ENCODE results near the gene HGFAC.
"Not testable (repeated sequence)": the region's sequence is repeated elsewhere in the genome, so short reads cannot be mapped to it uniquely, and the experiment has no call there.

HGFAC gene

DNA sequence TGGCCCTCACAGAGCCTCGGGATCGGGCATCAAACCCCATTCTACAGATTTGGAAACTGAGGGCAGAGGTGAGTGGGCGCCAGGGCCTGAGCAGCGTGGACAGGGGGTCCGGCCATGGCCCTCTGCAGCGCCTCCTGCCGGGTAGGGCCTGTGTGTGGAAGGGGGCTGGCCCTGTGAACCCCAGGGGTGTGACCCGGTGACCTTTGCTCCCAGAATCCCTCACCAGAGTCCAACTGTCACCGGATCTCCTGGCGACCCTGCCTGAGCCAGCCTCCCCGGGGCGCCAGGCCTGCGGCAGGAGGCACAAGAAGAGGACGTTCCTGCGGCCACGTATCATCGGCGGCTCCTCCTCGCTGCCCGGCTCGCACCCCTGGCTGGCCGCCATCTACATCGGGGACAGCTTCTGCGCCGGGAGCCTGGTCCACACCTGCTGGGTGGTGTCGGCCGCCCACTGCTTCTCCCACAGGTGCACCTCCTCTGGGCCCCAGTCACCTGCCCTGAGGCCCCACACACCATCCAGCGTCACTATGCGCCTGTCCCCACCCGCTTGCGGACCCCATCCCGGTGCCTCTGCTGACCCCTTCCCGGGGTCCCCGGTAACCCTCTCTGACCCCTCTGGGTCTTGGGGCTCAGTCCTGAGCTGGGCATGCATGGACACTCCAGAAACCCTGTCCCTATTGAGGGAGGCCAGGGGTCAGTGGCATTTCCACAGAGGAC lies 4.2 kb downstream of the HGFAC start:
- H3K27ac ChIP-seq (ENCODE audit: low read depth, low read length): no peak overlapping the region
- no peaks in the 10 kb centered on the region for H3K36me3 ChIP-seq (ENCODE audit: insufficient read depth, low read length)
- no peak overlapping the region for H3K9ac ChIP-seq (ENCODE audit: low read length)
- no peaks in the 10 kb centered on the region for H3K27me3 ChIP-seq (ENCODE audit: control insufficient read depth in 1 of 2, insufficient read depth in 2 of 2, low read length in 2 of 2)
- H3K4me3 ChIP-seq (ENCODE audit: low read depth in 1 of 2, low read length in 2 of 2): no peak overlapping the region
- H3K4me1 ChIP-seq (ENCODE audit: insufficient read depth, low read length): no peaks in the 10 kb centered on the region
- H3K9me3 ChIP-seq (ENCODE audit: low read length): no peaks in the 10 kb centered on the region

- Histone ChIP-seq H3K36me3 (ENCODE audit: insufficient read depth, low read length) (no peaks in the 10 kb centered on the region), H3K4me3 (ENCODE audit: low read depth in 1 of 2, low read length in 2 of 2) (no peak overlapping the region), H3K27me3 (ENCODE audit: control insufficient read depth in 1 of 2, insufficient read depth in 2 of 2, low read length in 2 of 2) (no peaks in the 10 kb centered on the region), H3K9ac (ENCODE audit: low read length) (no peak overlapping the region), H3K4me1 (ENCODE audit: insufficient read depth, low read length) (no peaks in the 10 kb centered on the region), H3K9me3 (ENCODE audit: low read length) (no peaks in the 10 kb centered on the region), H3K27ac (ENCODE audit: low read depth, low read length) (no peak overlapping the region)
Observed at GRCh38 chr4:3446631-3447320, 5.0 kb downstream of the HGFAC start.

DNA sequence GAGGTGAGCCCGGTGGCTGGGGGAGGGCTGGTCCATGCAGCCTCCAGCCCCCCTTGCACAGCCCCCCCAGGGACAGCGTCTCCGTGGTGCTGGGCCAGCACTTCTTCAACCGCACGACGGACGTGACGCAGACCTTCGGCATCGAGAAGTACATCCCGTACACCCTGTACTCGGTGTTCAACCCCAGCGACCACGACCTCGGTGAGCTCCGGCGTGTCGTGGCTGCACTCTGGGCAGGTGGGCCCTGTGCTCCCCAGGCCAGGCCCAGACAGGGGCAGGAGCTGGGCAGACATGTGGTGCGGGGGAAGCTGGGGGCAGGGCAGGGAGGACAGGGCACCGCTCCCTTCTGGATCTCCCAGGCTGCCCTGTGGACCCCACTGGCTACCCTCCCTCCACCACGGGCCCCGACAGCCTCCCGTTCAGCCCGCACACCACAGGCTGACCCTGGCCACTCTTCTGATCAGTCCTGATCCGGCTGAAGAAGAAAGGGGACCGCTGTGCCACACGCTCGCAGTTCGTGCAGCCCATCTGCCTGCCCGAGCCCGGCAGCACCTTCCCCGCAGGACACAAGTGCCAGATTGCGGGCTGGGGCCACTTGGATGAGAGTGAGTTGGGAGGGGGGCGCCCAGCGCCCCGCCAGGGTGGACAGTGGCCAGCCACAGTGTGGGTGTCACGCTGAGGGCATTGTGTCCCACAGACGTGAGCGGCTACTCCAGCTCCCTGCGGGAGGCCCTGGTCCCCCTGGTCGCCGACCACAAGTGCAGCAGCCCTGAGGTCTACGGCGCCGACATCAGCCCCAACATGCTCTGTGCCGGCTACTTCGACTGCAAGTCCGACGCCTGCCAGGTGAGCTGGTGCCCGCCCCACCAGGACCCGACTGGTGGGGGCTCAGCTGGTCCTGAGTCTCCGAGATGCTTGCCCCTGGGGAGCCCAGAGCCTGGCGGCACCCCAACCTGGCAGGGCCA lies 5.9 kb downstream of the HGFAC start:
- Histone ChIP-seq H3K27ac (ENCODE audit: low read depth, low read length) (no peak overlapping the region), H3K4me1 (ENCODE audit: insufficient read depth, low read length) (no peaks in the 10 kb centered on the region), H3K27me3 (ENCODE audit: control insufficient read depth in 1 of 2, insufficient read depth in 2 of 2, low read length in 2 of 2) (no peaks in the 10 kb centered on the region), H3K4me3 (ENCODE audit: low read depth in 1 of 2, low read length in 2 of 2) (no peak overlapping the region), H3K9me3 (ENCODE audit: low read length) (no peaks in the 10 kb centered on the region), H3K36me3 (ENCODE audit: insufficient read depth, low read length) (no peaks in the 10 kb centered on the region), H3K9ac (ENCODE audit: low read length) (no peak overlapping the region)

- no peaks in the 10 kb centered on the region for H3K9me3 ChIP-seq (ENCODE audit: low read length)
- no peak overlapping the region for H3K4me3 ChIP-seq (ENCODE audit: low read depth in 1 of 2, low read length in 2 of 2)
- H3K27ac ChIP-seq (ENCODE audit: low read depth, low read length): no peak overlapping the region
- no peaks in the 10 kb centered on the region for H3K27me3 ChIP-seq (ENCODE audit: control insufficient read depth in 1 of 2, insufficient read depth in 2 of 2, low read length in 2 of 2)
- H3K4me1 ChIP-seq (ENCODE audit: insufficient read depth, low read length): no peaks in the 10 kb centered on the region
- no peak overlapping the region for H3K9ac ChIP-seq (ENCODE audit: low read length)
- H3K36me3 ChIP-seq (ENCODE audit: insufficient read depth, low read length): no peaks in the 10 kb centered on the region
Observed at GRCh38 chr4:3449047-3449573, 7.3 kb downstream of the HGFAC start.

DNA sequence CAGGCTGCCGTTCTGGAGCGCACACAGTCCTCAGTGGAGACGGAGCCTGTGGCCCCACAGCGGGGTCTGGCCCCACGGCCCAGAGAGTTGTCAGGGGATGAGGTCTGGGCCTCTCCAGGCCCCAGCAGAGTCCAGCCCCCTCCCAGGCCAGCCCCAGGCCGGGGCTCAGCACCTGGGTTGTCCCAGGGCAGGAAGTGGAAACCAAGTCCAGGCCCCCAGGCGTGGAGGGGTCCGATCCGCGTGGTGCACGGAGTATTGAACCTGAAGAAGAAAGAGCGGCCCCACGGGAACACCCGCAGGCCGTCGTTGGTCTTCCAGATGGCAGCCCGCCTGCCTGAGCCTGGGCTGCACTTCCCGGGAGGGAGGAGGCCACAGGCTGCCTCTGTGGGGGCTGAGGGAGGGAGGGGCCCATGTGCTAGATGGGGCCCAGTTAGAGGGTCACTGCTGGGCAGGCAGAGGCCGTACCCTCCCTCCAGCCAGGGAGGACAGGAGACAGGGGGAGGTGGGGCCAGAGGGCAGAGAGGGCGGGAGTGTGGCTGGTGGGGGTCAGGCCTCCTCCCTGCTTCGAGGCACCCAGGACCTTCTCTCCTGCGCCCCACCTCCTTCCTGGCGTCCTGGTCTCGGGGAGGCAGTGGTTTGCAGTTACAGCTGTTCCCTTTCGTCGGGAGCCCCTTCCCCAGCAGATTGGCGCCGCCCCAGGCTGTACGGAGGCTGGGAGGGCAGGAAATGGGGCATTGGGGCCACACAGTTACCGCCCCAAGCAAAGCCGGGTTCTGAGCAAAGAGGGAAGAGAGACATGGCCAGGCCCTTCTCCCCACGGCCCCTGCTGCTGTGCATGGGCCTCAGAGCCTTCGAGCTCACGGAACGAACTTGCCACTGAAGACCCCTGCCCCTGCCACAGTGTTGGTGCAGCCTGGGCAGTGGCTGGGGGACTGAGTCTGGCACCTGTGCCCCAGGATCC lies 8.1 kb downstream of the HGFAC start:
- no peaks in the 10 kb centered on the region for H3K36me3 ChIP-seq (ENCODE audit: insufficient read depth, low read length)
- no peak overlapping the region for H3K4me3 ChIP-seq (ENCODE audit: low read depth in 1 of 2, low read length in 2 of 2)
- H3K9me3 ChIP-seq (ENCODE audit: low read length): no peaks in the 10 kb centered on the region
- no peak overlapping the region for H3K27ac ChIP-seq (ENCODE audit: low read depth, low read length)
- H3K9ac ChIP-seq (ENCODE audit: low read length): no peak overlapping the region
- H3K4me1 ChIP-seq (ENCODE audit: insufficient read depth, low read length): no peaks in the 10 kb centered on the region
- H3K27me3 ChIP-seq (ENCODE audit: control insufficient read depth in 1 of 2, insufficient read depth in 2 of 2, low read length in 2 of 2): no peaks in the 10 kb centered on the region

- H3K4me1 ChIP-seq (ENCODE audit: insufficient read depth, low read length): no peaks in the 10 kb centered on the region
- no peak overlapping the region for H3K9ac ChIP-seq (ENCODE audit: low read length)
- no peaks in the 10 kb centered on the region for H3K36me3 ChIP-seq (ENCODE audit: insufficient read depth, low read length)
- H3K4me3 ChIP-seq (ENCODE audit: low read depth in 1 of 2, low read length in 2 of 2): no peak overlapping the region
- no peaks in the 10 kb centered on the region for H3K9me3 ChIP-seq (ENCODE audit: low read length)
- H3K27me3 ChIP-seq (ENCODE audit: control insufficient read depth in 1 of 2, insufficient read depth in 2 of 2, low read length in 2 of 2): no peaks in the 10 kb centered on the region
- H3K27ac ChIP-seq (ENCODE audit: low read depth, low read length): no peak overlapping the region
Observed at GRCh38 chr4:3450643-3451042, 8.9 kb downstream of the HGFAC start.

DNA sequence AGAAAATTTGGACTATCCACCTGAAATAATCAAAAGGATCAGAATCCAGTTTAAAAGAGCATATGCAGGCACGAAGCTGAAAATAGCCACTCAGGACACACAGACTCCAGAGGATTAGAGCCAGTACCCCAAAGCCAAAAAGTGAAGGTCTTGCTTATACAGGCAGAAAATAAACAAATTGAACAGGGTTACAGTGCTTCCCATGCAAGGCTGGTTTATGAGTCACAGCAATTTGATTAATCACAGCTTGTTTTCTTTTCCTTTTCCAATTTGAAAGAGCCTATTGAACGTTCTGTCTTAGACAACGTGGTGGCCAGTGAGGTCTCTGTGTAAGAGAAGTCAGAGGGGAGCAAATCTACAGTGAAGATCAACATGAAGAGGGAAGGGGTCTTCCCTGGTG lies 10.2 kb downstream of the HGFAC start:
- H3K9ac ChIP-seq (ENCODE audit: low read length): no peak overlapping the region
- no peak overlapping the region for H3K27ac ChIP-seq (ENCODE audit: low read depth, low read length)
- H3K36me3 ChIP-seq (ENCODE audit: insufficient read depth, low read length): no peaks in the 10 kb centered on the region
- H3K27me3 ChIP-seq (ENCODE audit: control insufficient read depth in 1 of 2, insufficient read depth in 2 of 2, low read length in 2 of 2): no peaks in the 10 kb centered on the region
- no peaks in the 10 kb centered on the region for H3K9me3 ChIP-seq (ENCODE audit: low read length)
- no peak overlapping the region for H3K4me3 ChIP-seq (ENCODE audit: low read depth in 1 of 2, low read length in 2 of 2)
- no peaks in the 10 kb centered on the region for H3K4me1 ChIP-seq (ENCODE audit: insufficient read depth, low read length)

DNA sequence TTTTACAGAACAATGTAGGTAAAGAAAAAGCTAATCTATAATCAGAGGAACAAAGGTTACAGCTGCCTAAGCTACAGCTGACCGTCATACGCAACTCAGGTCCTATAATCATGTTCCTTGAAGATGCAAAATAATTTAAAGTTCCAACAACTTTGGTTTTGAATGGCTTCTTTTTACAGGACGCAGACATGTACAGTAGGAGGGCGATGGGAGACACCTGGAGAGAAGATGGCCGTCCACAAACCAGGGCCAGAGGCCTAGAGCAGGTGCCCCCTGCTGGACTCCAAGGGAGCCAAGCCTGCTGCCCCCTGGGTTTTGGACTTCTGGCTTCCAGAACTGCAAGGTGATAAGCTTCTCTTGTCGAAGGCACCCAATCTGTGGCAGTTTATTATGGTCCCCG lies 10.6 kb downstream of the HGFAC start:
- Histone ChIP-seq H3K27ac (ENCODE audit: low read depth, low read length) (no peak overlapping the region), H3K9me3 (ENCODE audit: low read length) (no peaks in the 10 kb centered on the region), H3K9ac (ENCODE audit: low read length) (no peak overlapping the region), H3K36me3 (ENCODE audit: insufficient read depth, low read length) (no peaks in the 10 kb centered on the region), H3K27me3 (ENCODE audit: control insufficient read depth in 1 of 2, insufficient read depth in 2 of 2, low read length in 2 of 2) (no peaks in the 10 kb centered on the region), H3K4me3 (ENCODE audit: low read depth in 1 of 2, low read length in 2 of 2) (no peak overlapping the region), H3K4me1 (ENCODE audit: insufficient read depth, low read length) (no peaks in the 10 kb centered on the region)

DNA sequence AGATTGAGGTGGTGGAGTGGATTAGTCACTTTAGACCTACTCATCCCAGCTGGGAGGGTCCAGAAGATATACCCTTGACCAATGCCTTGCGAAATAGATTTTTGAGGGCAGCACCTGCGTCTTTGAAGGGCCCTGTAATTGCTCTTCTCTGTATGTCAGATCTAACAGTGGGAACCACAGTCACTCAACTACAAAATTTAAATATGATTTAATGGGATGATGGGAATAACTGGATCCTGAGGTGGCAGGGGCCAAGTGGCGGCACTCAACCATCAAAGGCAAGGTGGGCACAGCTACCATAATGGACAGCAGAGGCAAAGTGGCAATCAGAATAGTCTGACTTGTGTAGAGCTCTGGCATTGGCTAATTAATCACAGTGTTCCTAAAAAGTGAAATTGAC lies 13.8 kb downstream of the HGFAC start:
- not testable (repeated sequence) for H3K9ac ChIP-seq (ENCODE audit: low read length); H3K9me3 ChIP-seq (ENCODE audit: low read length); H3K27ac ChIP-seq (ENCODE audit: low read depth, low read length); H3K36me3 ChIP-seq (ENCODE audit: insufficient read depth, low read length); H3K4me3 ChIP-seq (ENCODE audit: low read depth in 1 of 2, low read length in 2 of 2); H3K4me1 ChIP-seq (ENCODE audit: insufficient read depth, low read length); H3K27me3 ChIP-seq (ENCODE audit: control insufficient read depth in 1 of 2, insufficient read depth in 2 of 2, low read length in 2 of 2)

DNA sequence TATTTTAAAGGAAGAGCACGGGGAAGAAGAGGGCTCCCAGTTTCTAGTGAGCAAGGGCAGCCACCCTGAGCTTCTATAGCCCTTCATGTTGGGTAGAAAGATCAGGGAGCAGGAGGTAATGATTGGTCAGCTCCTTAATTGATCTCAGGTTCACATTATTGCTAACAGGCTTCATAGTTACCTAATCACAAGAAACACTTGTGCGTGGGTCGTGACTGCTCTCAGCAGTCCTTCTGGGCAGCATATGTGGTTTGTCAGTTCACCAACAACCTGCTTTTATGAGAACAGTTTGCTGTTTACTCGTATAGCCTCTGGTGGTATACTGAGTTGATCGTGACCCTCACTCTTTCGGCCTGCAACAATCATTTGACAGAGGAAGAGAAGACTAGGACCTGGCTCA lies 16.6 kb downstream of the HGFAC start:
- Histone ChIP-seq H3K9ac (ENCODE audit: low read length) (no peak overlapping the region), H3K4me1 (ENCODE audit: insufficient read depth, low read length) (no peaks in the 10 kb centered on the region), H3K4me3 (ENCODE audit: low read depth in 1 of 2, low read length in 2 of 2) (no peak overlapping the region), H3K36me3 (ENCODE audit: insufficient read depth, low read length) (no peaks in the 10 kb centered on the region), H3K9me3 (ENCODE audit: low read length) (no peaks in the 10 kb centered on the region), H3K27ac (ENCODE audit: low read depth, low read length) (no peak overlapping the region), H3K27me3 (ENCODE audit: control insufficient read depth in 1 of 2, insufficient read depth in 2 of 2, low read length in 2 of 2) (peaks cover 0 to 7% of the 10 kb centered on the region in 2 donors)
